NCI-H2171 (cell line): Measurements from ENCODE around the gene LMAN1L.

Source experiments
- DNase-seq: peaks from one replicate; lab custom pipeline; 2025; lab: John Stamatoyannopoulos, UW

LMAN1L gene

DNA sequence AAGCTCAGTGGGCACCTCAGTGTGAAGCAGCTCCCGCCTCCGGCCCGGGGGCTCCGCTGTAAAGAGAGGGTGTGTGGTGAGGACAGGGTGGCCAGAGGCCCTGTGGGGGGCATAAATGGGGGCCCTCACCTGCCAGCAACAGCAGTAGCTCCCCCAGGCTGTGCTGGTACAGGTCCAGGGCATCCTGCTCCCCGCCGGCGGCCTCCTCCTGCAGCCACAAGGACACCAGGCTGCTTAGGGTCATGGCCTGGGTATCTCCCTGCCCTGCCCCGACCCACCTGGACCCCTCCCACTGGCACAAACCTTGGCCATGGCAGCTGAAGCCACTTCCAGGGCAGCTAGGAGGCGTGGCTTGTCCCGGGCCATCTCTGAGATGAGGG, 25.5 kb downstream of the LMAN1L start:
- DNase-seq: no peak

DNA sequence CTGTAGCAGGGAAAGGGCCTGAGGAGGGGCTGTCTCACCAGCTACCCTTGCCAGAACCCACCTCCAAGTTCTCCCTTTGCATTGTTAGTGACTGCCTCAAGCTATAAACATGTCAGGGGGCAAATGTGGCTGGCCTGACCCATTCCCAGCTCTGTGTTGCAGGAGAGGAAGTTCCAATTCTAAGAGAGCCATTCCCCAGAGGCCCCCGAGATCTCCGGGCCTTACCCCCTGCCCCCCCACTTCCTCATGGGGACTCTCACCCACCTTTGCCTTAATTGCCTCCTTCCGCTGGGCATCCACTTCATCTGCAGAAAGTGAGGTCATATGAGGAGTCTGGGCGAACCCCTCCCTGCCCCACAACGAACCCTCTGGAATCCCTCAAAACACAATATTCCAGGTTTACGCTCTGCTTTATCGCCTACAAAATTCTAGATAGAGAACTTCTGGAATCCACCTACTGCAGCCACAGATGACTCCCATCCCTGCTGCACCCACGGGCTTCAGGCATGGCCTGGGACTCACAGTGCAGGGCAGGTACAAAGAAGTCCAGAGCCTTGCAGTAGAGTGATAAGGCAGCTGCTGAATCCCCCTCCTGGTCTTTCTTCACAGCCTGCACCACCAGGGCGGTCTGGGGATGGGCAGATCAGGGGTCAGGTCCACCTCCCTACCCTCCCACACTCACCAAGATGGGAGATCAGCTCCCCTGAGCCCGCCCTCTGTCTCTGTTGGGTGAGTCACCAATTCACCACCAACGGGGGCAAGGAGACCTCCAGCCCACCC, 26.3 kb downstream of the LMAN1L start:
- DNase-seq: no peak

DNA sequence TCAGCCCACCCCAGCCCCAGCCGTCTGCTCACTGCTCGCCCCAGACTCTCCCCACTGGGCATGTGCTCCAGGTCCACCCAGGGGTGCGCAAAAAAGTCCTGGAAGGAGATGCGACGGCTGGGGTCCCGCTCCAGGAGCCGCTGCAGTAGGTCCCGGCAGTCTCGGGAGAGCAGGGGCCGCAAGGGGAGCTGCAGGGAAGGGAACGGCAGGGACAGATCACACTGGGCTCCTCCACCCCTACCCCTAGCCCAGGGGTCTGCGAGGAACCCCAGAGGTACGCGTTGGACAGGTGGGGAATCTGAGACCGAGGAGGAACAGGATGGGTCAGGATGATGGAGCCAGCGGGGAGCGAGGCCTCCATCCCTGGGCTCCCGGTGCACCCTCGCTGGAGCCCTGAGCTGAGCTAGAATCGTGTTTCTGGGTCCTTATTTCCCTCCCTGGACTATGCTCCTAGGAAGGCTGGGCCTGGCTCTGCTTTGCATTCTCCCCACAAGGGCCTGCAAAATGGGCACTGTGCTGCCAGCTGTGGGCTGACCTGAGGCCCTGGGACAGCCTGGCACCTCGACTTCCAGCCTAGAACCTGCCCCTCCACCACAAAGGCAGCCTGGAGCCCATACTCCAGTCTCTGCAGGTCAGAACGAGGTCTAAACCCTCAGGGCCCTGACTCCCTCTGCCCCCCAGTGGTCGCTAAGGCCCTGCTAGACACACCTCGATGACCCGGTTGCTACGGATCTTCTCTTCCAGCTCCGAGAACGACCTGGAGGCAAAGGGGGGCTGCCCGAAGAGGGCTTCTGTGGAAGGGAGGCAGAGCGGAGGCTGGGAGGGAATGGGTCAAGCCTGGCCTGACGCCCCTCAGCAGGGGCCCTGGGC, 27.1 kb downstream of the LMAN1L start:
- no peak for DNase-seq

DNA sequence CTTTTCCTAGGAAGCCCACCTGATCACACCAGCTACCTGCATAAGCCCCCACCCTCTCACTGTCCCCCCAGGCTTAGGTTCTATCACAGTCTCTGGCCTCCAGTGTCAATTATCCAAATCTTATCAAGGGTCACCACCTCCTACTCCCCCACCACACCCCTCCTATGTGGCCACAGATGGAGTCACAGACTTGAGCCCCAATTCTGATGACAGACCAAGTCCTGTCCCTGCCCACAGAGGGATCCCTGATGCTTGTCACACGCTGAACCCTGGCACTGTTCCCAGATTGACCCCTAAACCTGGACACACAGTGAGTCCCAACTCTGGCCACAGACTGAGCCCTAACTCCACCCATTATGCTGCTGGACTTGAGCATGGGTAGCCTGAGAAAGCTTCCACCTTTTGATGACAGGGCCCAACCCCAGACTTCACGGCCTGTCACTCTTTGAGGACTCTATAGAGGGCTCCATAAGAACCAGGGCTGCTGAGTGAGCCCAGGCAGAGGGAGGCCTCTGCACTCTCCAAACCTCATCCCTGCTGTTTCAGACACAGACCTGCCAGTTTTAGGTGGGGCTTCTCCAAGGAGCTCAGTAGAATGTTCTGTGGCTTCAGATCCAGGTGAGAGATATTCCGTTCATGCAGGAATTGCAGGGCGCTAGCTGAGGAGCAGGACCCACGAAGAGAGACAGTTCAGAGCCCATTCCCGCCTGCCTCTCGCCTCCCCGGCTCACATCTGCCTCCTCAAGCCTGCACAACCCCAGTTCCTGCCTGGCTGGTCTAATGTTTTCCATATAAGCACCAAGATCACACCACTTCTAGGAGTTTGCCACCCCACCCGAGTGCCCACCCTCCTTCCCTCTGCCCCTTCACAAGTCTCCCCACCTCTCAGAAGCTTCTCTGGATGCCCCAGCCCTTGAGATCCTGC, 28.5 kb downstream of the LMAN1L start:
- no peak for DNase-seq

DNA sequence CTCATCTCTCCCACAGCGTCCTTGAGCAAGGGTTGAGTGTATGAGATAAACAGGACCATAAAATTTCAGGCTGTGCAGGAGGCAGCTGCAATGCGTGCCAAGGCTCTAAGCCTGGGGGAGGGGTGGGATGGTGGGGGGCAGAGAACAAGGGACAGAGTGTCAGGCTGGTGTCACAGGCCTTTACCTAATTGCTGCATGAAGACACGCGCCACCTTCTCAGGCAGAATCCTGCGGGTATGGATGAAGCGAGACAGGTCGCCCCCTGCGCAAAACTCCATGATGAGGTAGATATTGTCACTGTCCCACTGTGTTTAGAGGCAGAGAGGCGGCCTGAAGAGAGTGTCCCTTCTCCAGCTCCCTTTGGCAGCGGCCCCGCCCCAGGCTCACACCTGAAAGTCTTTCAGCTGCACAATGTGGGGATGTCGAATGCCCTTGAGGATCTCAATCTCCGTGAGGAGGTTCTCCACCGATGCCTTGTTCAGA, 29.3 kb downstream of the LMAN1L start:
- no peak for DNase-seq

DNA sequence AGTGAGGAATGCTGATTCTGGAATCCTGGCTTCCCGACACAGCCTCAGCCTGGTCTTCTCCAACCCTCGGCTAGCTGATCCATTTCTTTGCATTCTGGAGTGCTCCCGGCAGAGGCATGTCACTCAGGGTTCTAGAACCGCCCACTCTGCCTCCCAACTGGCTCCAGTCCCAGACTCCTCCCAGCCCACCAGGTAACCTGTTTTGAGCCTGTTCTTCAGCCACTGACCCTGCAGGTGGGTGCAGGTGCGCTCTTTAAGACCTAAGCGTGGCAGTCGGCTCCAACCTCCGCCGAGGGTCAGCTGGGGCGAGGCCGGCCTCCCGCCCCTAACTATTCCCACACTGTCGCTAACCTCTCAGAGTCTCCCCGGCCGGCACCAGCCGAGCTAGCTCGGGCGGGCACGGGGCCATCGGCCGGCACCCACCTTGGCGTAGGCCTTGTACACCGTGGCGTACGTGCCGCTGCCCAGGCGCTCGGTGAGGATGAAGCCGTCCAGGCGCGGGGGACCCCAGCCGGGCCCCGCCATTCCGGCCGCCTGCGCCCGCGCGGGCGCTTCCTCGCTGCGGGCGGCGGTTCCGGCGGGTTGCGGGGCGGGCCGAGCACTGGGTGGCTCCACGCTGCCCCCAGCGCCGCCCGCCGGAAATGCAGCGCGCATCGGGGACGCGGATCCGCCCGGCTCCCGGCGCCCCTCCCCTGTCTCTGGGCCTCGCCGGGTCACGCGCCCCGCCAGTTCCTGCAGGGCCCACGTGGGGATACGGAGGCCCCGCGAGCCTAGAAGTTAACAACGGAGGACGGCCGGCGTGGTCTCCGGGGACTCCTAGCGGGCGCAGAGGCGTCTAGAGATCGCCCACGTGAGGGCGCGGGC, 30.2 kb downstream of the LMAN1L start, which contains the start of gene ULK3:
TSS of gene ULK3 (minus strand) at position 576 of the 864 bp plus-strand sequence. CDS start at position 525, 51 bp downstream.
- peak; percentile 95 for DNase-seq

DNA sequence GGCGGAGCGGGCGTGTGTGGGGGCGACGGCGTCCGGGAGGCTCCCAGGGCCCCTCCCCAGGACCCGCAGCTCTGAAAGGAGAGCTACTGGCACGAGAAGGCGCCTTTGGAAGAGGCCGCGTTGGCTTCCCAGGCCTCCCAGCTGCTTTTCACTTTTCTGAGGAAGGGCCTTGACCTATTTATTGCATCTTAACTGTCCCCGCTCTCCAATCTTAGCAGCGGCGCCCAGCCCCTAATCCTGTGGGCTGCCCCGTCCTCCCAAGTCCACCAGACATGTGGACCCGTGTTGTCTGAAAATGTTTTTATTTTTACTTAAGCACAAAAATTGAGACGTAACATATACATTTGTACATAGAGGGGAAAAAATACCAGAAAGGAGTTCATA, 30.8 kb downstream of the LMAN1L start:
- no peak for DNase-seq

DNA sequence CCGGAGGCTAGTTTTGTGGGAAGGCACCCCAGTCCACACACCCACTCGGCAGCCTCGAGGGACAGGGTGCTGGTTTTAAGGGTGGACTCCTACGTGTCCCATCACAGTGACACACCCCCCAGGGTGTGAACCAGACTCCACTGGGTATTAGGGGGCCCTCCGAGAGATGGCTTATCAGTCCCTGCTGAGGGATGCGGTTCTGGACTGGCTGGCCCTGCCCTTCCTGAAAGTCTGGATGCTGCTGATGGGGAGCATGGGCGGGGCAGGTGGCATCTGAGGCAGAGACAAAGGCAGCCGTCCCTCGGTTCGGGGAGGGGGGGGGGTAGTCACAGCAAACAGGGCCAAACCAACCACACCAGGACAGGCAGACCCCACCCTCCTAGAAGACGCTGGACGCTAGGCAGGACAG, 31.3 kb downstream of the LMAN1L start:
- DNase-seq: no peak

DNA sequence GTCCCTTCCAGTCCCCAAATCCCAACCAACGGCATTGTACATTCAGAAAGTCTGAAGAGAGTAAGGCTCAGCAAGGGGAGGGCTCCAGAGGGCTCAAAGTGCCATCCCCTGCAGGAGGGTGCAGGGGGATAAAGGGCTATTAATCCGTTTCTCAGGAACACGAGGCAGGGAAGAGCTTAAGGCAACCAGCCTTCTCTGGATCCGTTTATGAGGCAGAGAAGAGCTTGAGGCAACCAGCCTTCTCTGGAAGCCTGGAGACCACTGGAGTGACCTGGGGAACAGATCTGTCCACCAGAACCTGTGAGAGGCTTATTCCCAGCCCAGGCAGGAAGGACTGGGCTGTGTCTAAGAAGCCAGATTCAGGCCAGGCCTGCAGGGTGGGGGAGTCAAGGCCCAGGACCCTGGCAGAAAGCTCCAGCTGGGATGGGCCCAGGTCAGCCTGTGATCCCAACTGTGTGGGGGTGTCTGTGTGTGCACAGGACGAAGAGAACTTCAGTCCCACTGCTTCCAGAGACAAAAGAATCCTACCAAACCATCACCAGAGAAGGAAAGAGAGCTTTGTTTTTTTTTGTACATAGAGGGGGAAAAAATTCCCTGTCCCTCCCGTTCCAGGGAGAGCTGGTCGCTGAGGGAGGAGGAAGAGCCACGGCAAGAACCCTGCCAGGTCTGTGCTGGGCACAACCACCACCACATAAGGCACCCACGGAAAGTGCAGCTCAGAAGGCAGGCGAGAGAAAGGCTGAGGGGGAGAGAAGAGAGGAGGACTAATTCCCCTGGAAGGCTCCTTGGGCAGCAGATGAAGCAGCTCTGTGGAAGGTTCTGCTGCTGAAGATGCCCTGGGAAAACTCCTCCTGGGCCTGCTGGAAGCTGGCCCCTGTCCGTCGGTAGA, 31.9 kb downstream of the LMAN1L start:
- no peak for DNase-seq

DNA sequence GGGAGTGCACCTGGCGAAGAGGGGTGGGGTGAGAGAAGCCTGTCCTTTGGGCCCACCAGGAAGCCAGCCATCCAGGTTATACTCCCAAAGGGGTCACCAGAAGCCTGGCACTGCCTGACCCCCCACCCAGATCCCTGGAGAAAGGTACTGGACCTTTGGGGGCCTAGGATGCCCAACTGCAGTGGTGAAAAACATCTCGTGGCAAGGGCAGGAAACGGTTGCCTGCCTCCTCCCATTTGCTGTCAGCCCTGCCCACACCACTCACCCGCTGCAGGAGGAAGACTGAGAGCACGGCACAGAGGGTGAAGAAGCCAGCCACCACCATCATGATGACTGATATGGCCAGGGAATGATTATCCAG, 32.6 kb downstream of the LMAN1L start:
- DNase-seq: no peak

DNA sequence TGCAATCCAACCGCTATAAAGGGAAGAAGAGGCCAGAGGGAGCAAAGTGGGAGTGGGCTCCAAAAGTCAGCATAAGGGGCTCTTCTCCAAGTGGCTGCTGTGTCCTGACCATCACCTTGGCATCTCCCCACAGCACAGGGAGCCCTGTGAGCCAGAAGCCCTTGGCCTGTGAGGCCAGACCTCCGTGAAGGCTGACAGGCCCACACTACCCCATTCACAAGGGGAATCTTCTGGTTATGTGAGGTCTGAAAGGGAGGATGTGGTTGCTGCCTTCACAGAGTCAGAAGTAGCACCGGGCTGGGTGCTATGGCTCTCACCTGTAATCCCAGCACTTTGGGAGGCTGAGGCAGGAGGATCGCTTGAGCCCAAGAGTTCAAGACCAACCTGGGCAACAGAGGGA, 32.9 kb downstream of the LMAN1L start:
- no peak for DNase-seq

DNA sequence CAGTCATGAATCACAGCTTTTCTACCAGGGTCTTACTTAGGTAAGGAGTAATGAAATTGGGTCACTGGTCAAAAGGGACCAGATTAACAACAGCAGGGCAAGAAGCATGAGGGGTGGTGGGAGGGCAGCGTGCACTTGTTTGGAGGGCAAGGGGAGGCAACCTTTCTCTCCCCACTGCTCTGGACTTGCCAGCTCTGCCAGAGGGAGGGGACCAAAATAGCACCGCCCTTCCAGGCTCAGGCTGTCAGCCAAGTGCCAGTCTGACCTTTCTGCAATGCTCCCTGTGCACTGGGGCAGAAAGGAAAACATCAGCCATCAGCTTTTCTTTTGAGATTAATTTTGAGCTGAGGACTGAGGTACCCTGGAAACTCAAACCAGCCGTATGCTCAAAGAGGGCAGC, 34.8 kb downstream of the LMAN1L start:
- DNase-seq: no peak

DNA sequence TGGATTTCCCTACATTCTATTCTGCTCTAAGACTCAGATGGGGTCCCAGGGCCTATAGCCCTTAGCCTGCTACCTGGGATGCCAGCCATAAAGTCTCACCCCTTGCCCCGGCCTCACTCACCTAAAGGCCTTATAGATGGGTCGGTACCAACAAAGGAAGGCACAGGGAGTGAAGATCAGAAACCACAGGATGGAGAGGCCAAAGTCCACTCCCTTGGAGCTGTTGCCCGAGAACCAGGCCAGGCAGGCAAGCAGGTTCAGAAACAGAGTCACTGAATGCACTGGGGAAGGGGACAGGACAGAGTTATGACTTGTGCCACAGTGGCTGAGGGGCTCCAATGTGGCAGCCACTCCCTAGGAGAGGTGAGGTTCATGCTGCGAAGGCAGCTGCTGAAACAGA, 37.8 kb downstream of the LMAN1L start:
- no peak for DNase-seq

DNA sequence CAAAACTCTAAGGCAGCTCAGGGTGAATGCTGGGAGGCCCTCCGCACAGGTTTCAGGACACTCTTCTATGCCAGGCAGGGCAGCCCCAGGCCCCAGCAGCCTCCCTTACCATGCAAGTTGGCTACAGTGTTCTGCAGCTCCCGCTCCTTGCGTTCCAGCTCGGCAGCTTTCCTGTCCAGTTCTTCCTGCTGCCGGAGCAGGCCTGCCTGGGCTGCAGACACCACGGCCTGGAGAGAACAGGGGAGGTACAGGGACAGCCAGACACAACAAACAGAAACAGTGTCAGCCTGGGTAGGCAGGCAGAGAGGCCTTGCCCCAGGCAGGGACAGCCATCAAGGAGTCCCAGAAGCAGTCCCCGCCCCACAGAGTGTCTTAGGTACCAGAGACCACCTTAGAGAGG, 39.3 kb downstream of the LMAN1L start:
- DNase-seq: no peak

DNA sequence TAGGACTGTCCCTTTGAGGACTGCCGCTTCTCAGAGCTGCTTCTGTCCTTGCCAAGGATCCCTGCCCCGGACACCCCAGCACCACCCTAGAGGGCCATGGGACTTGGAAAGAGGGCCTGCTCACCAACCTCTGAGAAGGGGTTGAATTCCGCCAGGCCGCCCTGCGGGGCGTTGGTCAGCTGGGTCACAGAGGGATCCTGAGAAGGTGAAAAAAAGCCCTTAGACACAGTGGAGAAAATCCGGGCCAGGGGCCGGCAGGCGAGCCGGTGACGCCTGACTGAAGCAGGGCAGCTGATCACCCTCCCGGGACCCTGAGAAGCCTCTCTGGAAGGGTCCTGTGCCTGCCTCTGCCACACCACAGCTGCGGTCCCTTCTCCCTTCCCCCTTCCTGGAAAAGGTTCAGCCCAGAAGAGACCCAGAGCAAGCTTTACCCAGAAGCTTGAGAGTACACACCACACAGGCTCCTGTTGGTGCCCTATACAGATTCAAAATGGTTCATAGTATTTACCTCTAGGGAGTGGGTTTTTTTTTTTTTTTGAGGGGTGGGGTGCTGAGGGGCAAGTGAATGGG, 41.9 kb downstream of the LMAN1L start:
- no peak for DNase-seq

DNA sequence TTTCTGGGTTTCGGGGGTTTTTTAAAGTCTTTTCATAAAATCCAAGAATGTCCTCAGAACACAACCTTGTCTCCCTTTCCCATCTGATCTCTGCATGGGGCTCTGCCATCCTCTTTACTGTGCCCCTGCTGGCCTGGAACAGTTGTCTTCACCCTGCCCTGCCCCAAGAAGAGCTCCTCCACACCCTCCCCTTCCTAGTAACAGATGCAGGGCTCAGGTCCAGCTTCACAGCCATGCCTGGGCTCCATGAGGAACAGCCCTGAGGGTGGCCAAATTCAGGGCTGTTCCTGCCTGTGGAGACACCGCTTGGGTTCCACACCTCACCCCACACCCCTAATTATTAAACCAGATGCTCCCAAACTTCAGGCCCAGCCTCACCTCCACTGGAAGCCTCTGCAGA, 43.2 kb downstream of the LMAN1L start:
- no peak for DNase-seq

DNA sequence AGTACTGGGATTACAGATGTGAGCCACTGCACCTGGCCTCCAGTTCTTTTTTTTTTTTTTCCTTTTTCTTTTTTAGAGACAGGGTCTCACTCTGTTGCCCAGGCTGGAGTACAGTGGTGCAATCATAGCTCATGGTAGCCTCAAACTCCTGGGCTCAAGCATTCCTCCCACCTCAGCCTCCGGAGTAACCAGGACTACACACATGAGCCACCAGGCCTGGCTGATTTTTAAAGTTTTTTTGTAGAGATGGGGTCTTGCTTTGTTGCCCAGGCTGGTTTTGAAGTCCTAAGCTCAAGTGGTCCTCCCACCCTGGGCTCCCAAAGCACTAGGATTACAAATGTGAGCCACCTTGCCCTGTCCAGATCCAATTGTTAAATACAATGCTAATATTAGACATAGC, 43.9 kb downstream of the LMAN1L start:
- DNase-seq: no peak

DNA sequence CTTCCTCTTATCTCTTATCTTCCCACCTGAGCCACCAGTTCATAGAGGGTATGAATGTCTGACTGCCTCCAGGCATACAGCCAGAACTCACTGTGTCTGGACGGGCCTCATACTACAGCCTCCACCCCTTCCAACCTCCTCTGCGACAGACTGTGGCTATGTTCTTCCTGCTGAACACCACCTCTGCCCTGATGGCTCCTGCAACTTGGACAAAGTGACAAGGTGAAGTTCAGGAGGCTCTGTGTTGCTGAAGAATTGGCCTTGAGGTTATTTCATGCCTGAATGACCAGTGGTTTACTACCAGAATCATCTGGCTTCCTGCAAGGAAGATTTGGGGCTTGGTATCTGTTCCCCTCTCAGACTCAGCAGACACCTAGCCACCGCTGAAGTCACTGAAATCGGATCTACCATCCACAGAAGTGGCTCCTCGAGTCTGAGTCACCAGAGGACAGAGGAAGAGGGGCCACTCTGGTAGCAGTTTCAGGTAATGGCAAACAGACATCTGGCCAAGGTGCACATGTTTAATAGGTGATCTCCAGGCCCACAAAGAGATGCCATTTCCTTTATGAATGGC, 44.5 kb downstream of the LMAN1L start:
- DNase-seq: no peak

DNA sequence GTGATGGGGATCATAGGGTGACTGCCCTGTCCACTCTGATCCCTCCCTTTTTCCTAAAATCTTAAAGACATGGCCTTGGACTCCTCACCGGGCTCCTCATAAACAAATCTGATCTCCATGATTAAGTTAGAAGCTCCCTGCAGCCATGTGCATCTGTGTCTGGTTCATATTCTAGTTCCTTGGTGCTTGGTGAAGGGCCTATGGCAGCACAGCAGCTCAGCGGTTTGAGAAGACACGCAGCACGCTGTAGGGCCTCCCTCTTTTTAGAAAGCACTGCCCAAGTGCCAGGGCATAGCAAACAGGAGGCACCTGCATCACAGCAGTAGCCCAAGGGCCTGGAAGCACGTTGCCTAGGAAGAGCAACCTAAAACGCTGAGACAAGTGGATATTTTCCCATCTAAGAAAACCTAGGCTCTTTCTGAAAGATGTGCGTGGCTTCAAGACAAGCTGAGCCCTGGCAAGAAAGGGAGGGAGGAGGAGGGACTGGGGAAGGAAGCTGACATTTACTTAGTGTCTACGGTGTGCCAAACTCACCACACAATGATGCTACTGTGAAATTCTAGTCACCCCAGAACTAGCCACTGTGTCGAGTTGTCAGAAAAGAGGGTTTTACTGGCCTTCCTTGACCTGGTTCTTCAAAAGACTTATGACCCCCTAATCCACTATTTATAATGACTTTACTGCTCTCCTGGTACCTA, 45.2 kb downstream of the LMAN1L start:
- DNase-seq: no peak
